HG03280 (cell line): ENCODE measurements around the gene MMD2.
"Not testable (repeated sequence)": the region's sequence is repeated elsewhere in the genome, so short reads cannot be mapped to it uniquely, and the experiment has no call there.

ENCODE experiments used
- ATAC-seq: cut with Tn5 transposase; IDR thresholded peaks from one replicate; pipeline ENCODE4 v1.9.1; 2021; ENCODE audit warnings: mild to moderate bottlenecking, moderate library complexity; ENCODE audit not compliant: unreplicated experiment

The MMD2 gene

GRCh38 chr7:4958477-4959301, at the start of gene MMD2:
Gene MMD2, minus strand, starts transcription at chr7:4959187. Its CDS starts 170 bp downstream, at chr7:4959017.
- no peak for ATAC-seq

- ATAC-seq, result no peak
These were observed 46.1 kb upstream of the MMD2 start for GRCh38 chr7:5005066-5005465.

GRCh38 chr7:5001911-5002310, 42.9 kb upstream of the MMD2 start:
- no peak for ATAC-seq

- ATAC-seq, result no peak
These were observed 42.0 kb upstream of the MMD2 start for GRCh38 chr7:5001003-5001402.

- ATAC-seq, result no peak
These were observed 40.5 kb upstream of the MMD2 start for GRCh38 chr7:4999369-4999950.

- no peak for ATAC-seq
These were observed 39.9 kb upstream of the MMD2 start for GRCh38 chr7:4998910-4999309.

- ATAC-seq, result no peak
These were observed 39.3 kb upstream of the MMD2 start for GRCh38 chr7:4998244-4998643.

- ATAC-seq, result no peak
These were observed 37.8 kb upstream of the MMD2 start for GRCh38 chr7:4996696-4997222.

- no peak for ATAC-seq
These were observed 36.5 kb upstream of the MMD2 start for GRCh38 chr7:4995429-4995969.

GRCh38 chr7:4993471-4993870, 34.5 kb upstream of the MMD2 start:
- no peak for ATAC-seq

- not testable (repeated sequence) for ATAC-seq
These were observed 23.8 kb upstream of the MMD2 start for GRCh38 chr7:4982741-4983140.

GRCh38 chr7:4981295-4981890, 22.4 kb upstream of the MMD2 start:
- not testable (repeated sequence) for ATAC-seq

GRCh38 chr7:4975626-4976025, 16.6 kb upstream of the MMD2 start:
- ATAC-seq, result not testable (repeated sequence)

GRCh38 chr7:4973728-4974198, 14.8 kb upstream of the MMD2 start:
- ATAC-seq, result peak; percentile 97

GRCh38 chr7:4972446-4972845, 13.5 kb upstream of the MMD2 start:
- ATAC-seq, result not testable (repeated sequence)

GRCh38 chr7:4965295-4966022, 6.5 kb upstream of the MMD2 start:
- ATAC-seq, result no peak

GRCh38 chr7:4964506-4964905, 5.5 kb upstream of the MMD2 start:
- ATAC-seq, result no peak

GRCh38 chr7:4962872-4963775, 4.1 kb upstream of the MMD2 start:
- no peak for ATAC-seq

- ATAC-seq, result no peak
These were observed 1.4 kb upstream of the MMD2 start for GRCh38 chr7:4960363-4960762.

GRCh38 chr7:4959893-4960292, 906 bp upstream of the MMD2 start:
- no peak for ATAC-seq
